Measurements from ENCODE around the gene OPCML. TPM values are rescaled to one million over a fixed set of nuclear protein-coding genes. Genes with fewer than 3 reads are reported as not detected.

Gene OPCML
- total RNA-seq, 1 donor from 2014 or later = 26.9 TPM

GRCh38 chr11:132792341-132793140 is 739.8 kb downstream of the OPCML start:
- FAIRE-seq = no peak
- DNase-seq (ENCODE audit: low spot score in 2 of 2) = no peak

GRCh38 chr11:132790971-132791370 is 741.3 kb downstream of the OPCML start:
- FAIRE-seq (no peak), DNase-seq (ENCODE audit: low spot score in 2 of 2) (no peak)

DNA sequence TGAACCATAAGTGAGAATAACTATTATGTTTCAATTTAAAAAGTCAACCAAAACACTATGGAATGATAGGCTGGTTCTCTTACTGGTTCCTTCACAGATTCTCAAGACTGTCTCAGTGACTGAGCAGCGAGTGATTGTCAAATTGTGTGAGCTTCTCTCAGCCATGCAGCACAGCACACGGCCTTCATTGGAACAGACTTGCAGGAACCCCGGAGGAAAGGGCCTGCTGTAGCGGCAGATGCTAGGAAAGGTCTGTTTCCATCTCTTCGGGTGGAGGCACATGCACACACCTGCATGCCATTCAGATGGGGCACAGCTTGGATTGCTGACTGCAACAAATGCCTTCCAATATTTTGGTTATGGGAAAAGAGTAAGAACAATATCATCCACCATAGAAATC is 741.8 kb downstream of the OPCML start:
- FAIRE-seq (no peak), DNase-seq (ENCODE audit: low spot score in 2 of 2) (no peak)

DNA sequence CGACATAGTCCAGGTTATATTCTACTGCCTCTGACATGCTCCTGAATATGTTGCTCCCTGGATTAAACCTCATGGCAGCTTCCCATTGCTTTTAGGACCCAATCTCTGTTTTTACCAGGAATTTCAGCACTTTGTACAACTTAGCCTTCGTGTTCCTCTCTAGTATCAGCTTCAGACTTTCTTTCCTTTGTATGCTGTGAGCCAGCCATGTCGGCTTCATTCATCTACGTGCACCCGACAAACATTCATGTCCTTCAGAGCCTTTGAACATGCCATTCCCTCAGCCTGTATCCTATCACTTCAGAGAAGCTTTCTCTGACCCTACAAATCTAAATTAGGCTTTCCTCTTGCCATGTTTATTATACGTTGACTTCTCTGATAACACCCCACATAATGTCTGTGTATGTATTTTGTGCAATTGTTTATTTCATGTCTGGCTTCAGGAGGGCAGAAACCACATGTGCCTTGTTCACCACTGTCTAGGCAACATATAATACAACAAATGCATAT is 743.4 kb downstream of the OPCML start:
- FAIRE-seq (no peak), DNase-seq (ENCODE audit: low spot score in 2 of 2) (no peak)

DNA sequence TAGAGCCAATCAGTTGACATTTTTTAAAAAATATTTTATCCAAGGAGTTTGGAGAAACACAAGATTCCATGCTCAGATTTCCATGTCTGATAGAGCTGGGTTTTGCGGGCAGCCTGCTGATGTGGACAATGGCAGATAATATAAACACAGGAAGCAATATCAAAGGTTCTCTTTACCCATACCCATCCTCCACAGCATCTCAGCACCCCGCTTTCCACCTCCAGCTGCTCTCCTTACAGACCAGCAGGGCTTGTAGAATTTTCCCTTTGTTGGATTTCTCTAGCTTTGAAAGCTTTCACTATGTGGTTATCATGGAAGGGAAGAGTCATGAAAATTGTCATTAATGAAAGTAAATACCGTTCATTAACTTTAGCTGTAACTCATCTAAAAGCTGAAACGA is 746.4 kb downstream of the OPCML start:
- DNase-seq (ENCODE audit: low spot score in 2 of 2) = no peak
- no peak for FAIRE-seq

DNA sequence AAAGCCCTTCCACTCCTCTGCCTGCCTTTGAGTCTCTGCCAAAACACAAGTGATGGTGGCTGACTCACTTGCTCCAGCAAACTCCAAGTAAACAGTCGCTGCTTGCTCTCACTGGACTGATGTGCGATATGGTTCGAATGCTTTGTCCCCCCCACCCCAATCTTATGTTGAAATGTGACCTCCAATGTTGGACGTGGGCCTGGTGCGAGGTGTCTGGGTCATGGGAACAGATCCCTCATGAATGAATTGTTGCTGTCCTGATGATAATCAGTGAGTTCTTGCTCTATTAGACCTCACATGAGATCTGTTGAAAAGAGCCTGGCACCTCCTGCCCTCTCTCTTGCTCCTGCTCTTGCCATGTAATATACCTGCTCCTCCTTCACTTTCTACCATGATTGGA is 747.9 kb downstream of the OPCML start:
- DNase-seq (ENCODE audit: low spot score in 2 of 2) (no peak), FAIRE-seq (no peak)

DNA sequence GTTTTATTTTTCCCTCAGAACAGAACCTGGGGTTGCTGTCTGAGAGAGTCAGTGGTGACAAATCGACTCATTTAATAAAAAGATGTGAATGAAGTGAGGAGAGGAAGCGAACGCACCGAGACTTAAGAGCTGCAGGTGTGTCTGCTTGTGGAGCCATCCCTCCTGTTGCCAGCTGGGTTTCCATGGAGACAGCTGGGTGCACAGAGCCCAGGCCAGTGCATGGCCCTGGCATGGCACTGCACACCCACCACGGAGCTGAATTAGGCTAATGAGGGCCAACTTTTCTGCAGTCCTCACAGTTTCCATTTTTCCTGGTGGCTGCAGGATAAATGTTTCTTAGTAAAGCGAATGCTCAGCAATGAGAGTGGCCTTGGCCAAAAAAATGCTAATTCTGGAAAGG is 750.2 kb downstream of the OPCML start:
- FAIRE-seq (no peak), DNase-seq (ENCODE audit: low spot score in 2 of 2) (no peak)

DNA sequence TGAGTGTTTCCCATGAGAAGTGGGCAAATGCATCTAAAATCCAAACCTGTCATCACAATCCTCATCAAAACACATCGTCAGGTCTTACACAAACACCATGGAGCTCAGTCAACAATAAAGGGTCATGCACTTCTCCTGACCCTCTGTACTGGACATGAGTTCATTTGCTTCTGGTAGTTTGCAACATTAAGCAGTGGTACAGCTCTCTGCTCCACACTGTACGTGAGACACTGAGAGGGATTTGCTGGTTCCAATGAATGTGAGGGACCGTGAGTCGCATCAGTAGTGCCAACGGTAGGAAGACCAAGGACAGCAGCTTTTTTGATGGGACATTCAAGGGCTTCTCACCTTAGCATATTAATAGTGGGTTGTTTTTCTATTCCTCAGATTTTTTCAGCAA is 752.3 kb downstream of the OPCML start:
- no peak for FAIRE-seq

GRCh38 chr11:132779497-132779896 is 752.8 kb downstream of the OPCML start:
- DNase-seq (ENCODE audit: low spot score in 2 of 2) (no peak), FAIRE-seq (no peak)

More for the DNA sequence above, 752.3 kb downstream of the OPCML start:
- no peak for DNase-seq (ENCODE audit: low spot score in 2 of 2)

DNA sequence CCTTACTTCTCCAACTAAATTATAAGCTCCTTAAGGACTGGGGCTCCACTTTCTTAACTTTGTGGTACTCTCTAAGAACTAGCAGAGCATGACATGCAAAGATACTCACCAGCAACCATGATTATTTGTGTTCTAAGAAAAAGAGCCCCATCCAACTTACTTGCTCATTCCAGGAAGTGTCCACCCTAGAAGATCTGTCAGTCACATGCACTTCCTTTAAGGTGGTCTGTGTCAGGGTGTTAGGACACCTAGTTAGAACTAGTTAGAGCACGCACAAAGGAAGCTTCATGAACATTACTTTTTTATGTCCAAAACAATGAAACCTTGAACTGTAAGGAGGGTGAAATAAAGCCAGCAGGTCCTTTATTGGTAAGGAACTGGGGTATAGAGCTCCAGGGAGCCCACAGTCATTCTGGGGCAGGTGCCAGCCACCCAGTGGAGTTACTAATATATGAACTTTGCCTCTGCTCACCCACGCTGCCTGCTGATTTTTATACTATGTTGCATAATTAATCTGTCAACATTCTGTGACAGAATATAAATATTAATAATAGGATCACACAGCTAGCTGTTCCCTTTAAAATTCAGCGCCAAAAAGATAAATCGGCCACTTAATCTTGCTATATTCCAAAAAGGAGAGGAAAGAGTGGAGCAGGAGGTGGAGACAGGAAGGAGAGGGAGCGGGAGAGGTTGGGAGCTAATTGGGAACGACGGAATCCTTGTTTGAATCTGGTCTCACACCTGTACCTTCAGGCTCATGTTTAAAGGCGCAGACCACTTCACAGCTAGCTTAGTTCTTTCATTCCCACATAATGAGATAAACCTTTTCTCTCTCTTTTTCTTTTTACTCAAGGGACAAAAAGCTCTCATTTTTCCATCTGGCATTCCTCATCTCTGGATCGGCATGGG is 755.0 kb downstream of the OPCML start:
- DNase-seq (ENCODE audit: low spot score in 2 of 2) (no peak), FAIRE-seq (no peak)

DNA sequence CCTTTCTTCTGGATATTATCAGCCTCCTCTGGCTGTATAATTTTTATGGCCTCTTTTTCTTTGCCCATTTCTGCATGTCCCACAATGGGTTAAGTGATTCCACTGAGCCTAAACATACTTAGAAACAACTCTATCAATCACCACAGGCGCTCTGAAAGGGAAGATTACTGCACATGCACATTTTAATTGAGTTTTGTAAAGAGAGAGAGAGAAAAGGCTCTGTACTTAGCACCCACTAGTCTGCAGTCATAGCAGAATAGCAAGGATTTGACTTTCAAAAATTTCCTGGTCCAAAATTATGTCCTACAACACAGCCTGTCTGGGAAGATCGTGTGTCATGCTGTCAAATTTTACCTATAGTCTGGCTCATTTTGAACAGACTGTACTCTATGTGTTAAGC is 758.5 kb downstream of the OPCML start:
- FAIRE-seq (no peak), DNase-seq (ENCODE audit: low spot score in 2 of 2) (no peak)

DNA sequence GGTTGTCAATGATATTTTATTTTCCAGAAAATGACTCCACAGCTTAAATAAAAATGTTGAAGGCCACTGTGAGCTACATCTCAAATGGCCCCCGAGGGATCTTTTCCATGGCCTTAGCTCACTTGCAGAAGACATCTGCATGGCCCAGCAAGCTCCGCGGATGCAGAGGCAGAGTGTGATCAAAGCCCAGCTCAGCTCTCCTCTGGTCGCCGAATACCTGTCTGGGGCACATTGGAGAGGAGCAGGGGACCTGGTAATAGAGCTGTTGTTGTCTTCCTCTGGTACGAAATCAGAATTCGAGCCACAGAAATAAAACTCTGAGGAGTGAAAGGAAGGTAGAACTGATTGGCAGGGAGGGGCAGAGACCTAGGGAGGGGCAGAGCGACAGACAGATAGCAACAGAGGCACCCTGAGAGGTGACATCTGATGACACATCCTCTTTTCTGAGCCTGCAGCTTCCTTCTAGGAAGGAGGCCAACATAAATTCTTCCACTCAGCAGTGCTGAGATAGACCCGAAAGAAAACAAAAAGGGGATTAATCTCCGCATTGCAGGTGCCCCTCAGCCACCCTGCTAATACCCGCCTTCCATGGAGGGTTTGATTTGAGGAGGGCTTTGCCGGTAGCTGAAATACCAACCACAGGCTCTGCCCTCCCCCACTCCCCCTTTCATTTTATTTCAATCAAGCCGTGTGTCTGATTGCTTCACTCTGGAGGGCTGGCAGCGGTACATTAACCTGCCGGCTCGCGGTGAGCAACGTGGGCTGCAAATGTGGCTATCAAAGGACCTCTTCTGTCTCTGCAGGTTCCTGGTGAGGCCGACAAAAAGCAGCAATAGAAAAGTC is 759.4 kb downstream of the OPCML start:
- DNase-seq (ENCODE audit: low spot score in 2 of 2) (no peak), FAIRE-seq (no peak)

DNA sequence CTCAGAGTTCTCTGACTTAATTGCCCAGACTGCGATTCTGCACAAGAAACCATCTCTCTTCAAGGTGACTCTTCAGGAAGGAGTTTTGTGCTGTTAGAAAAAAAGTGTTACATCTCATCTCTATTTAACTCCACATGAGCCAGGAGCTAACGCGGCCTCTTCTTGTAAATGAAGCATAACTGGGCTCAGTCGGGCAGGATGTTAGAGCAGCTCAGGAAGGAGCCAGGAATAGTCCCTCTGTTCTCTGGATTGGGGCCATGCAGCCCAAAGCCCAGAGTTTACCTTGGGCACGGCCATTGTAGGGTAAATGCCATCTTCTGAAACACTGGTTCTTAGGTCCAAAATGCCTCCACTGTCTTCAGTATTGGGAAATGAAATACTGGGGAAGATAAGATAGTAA is 760.6 kb downstream of the OPCML start:
- no peak for DNase-seq (ENCODE audit: low spot score in 2 of 2)
- FAIRE-seq = no peak

- FAIRE-seq = no peak
- no peak for DNase-seq (ENCODE audit: low spot score in 2 of 2)
These were observed 761.3 kb downstream of the OPCML start for GRCh38 chr11:132770829-132771530.

- no peak for FAIRE-seq
These were observed 768.8 kb downstream of the OPCML start for GRCh38 chr11:132763503-132763902.

GRCh38 chr11:132755934-132756333 is 776.4 kb downstream of the OPCML start:
- no peak for DNase-seq (ENCODE audit: low spot score in 2 of 2)
- no peak for FAIRE-seq

More at GRCh38 chr11:132763503-132763902, 768.8 kb downstream of the OPCML start:
- DNase-seq (ENCODE audit: low spot score in 2 of 2) = no peak

GRCh38 chr11:132751516-132752250 is 780.6 kb downstream of the OPCML start:
- FAIRE-seq (no peak), DNase-seq (ENCODE audit: low spot score in 2 of 2) (no peak)

DNA sequence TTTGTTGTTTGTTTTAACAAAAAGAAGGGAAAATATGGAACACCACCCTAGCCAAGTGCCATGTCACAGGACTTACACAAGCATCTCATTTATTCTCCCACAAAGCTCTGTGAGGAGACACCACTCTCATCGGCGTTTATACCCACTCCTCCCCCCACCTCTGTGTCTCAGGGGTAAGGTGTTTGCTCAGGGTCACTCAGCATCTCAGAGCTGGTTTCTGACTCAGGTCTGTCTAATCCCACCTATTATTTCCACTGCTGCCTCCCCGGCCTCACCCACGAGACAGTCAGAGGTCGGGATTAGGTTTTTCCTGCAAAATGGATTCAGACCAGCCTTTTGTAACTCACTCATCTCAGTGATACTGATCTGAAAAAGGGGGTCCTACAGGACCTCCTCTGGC is 786.0 kb downstream of the OPCML start:
- no peak for FAIRE-seq
- DNase-seq (ENCODE audit: low spot score in 2 of 2) = no peak

GRCh38 chr11:132745306-132745705 is 787.0 kb downstream of the OPCML start:
- FAIRE-seq = no peak
- DNase-seq (ENCODE audit: low spot score in 2 of 2) = no peak

Measured in frontal cortex (tissue), 4 donors.